IMR-90 (cell line): ENCODE data around the gene GMEB2. TPM values are rescaled to one million over a fixed set of nuclear protein-coding genes. Genes with fewer than 3 reads are reported as not detected.

ENCODE experiments used
- ATAC-seq: fragments of 200-7000 bp; cut with Tn5 transposase; 2 replicates; pipeline ENCODE4 v1.9.1; 2020; ENCODE audit warnings: low read depth, mild to moderate bottlenecking, moderate library complexity
- BruUV-seq: library from RNA; stranded (reverse); fragments of 400-500 nt; replicated peaks from 2 replicates; lab custom pipeline; 2021; lab: Mats Ljungman, UMichigan
- CTCF ChIA-PET: fragments of 300-600 bp; formaldehyde crosslinking; extraction: SDS; loops from one replicate; lab custom pipeline; 2021; ENCODE audit warnings: antibody characterized with exemption; lab: Yijun Ruan, JAX
- POLR2A ChIA-PET: fragments of 300-600 bp; sonication (Branson Sonifier 250); formaldehyde crosslinking; loops from one replicate; lab custom pipeline; 2022; ENCODE audit warnings: antibody characterized with exemption; ENCODE audit not compliant: unreplicated experiment; lab: Charles Lee
- DNase-seq: peaks from one replicate; pipeline ENCODE4 v3.0.0; 2013
- H2AFZ ChIP-seq: replicated peaks from 2 replicates; pipeline ENCODE3; 2013; ENCODE audit warnings: low read length, mild to moderate bottlenecking; ENCODE audit not compliant: poor library complexity
- H2AK5ac ChIP-seq: 2 replicates; pipeline ENCODE4 v1.6.1; 2013; ENCODE audit warnings: low read depth, low read length, inconsistent platforms
- H2AK9ac ChIP-seq: replicated peaks from 2 replicates; pipeline ENCODE3; 2013; ENCODE audit warnings: mild to moderate bottlenecking, low read depth, low read length, moderate library complexity; ENCODE audit not compliant: poor library complexity
- H2BK120ac ChIP-seq: 2 replicates; pipeline ENCODE4 v1.6.1; 2013; ENCODE audit warnings: low read depth, low read length, inconsistent platforms
- H2BK15ac ChIP-seq: 3 replicates; pipeline ENCODE4 v1.6.1; 2013; ENCODE audit warnings: low read depth, low read length, inconsistent platforms
- H2BK20ac ChIP-seq: 2 replicates; pipeline ENCODE4 v1.6.1; 2013; ENCODE audit warnings: low read depth, mild to moderate bottlenecking, inconsistent platforms, low read length, moderate library complexity
- H2BK5ac ChIP-seq: 2 replicates; pipeline ENCODE4 v1.6.1; 2013; ENCODE audit warnings: mild to moderate bottlenecking, low read depth, low read length, inconsistent platforms; ENCODE audit not compliant: poor library complexity, severe bottlenecking
- H3K14ac ChIP-seq: replicated peaks from 2 replicates; pipeline ENCODE4 v1.6.1; 2013; ENCODE audit warnings: low read depth, low read length, inconsistent platforms
- H3K18ac ChIP-seq: 2 replicates; pipeline ENCODE4 v1.6.1; 2013; ENCODE audit warnings: low read depth, low read length, control low read depth
- H3K23ac ChIP-seq: 2 replicates; pipeline ENCODE4 v1.6.1; 2013; ENCODE audit warnings: low read depth, low read length, inconsistent platforms
- H3K27ac ChIP-seq: 2 replicates; pipeline ENCODE4 v1.5.1; 2013; ENCODE audit warnings: mild to moderate bottlenecking, control low read depth, low read length; ENCODE audit not compliant: insufficient read depth
- H3K27me3 ChIP-seq: 2 replicates; pipeline ENCODE4 v1.6.1; 2013; ENCODE audit warnings: low read length; ENCODE audit not compliant: control insufficient read depth, insufficient read depth
- H3K36me3 ChIP-seq: 2 replicates; pipeline ENCODE4 v1.6.1; 2013; ENCODE audit warnings: low read length, mixed read lengths; ENCODE audit not compliant: control insufficient read depth, insufficient read depth
- H3K4ac ChIP-seq: 2 replicates; pipeline ENCODE4 v1.6.1; 2013; ENCODE audit warnings: low read depth, low read length, inconsistent platforms
- H3K4me1 ChIP-seq: 2 replicates; pipeline ENCODE4 v1.6.1; 2013; ENCODE audit warnings: low read length, mixed read lengths; ENCODE audit not compliant: control insufficient read depth, insufficient read depth
- H3K4me2 ChIP-seq: 2 replicates; pipeline ENCODE4 v1.6.1; 2013; ENCODE audit warnings: low read depth, mild to moderate bottlenecking, control low read depth, low read length, moderate library complexity
- H3K4me3 ChIP-seq: 2 replicates; pipeline ENCODE4 v1.5.1; 2013; ENCODE audit warnings: low read depth, mild to moderate bottlenecking, control low read depth, low read length, moderate library complexity; ENCODE audit not compliant: insufficient read depth
- H3K56ac ChIP-seq: 2 replicates; pipeline ENCODE4 v1.6.1; 2013; ENCODE audit warnings: low read length, inconsistent platforms; ENCODE audit not compliant: insufficient read depth; ENCODE audit errors: extremely low read depth
- H3K79me1 ChIP-seq, 2 experiments: 2 replicates each; pipeline ENCODE4 v1.6.1; 2013; ENCODE audit warnings: low read length in 2 of 2, inconsistent platforms in 1 of 2, low read depth in 1 of 2
- H3K9ac ChIP-seq: 2 replicates; pipeline ENCODE4 v1.6.1; 2013; ENCODE audit warnings: low read depth, low read length, control low read depth
- H3K9me1 ChIP-seq: 2 replicates; pipeline ENCODE4 v1.6.1; 2013; ENCODE audit warnings: low read length, inconsistent platforms; ENCODE audit not compliant: insufficient read depth
- H3K9me3 ChIP-seq: 2 replicates; pipeline ENCODE4 v1.6.1; 2013; ENCODE audit warnings: low read length; ENCODE audit not compliant: control insufficient read depth, insufficient read depth
- H4K20me1 ChIP-seq: 2 replicates; pipeline ENCODE4 v1.6.1; 2013; ENCODE audit warnings: low read length, inconsistent platforms; ENCODE audit not compliant: insufficient read depth
- H4K5ac ChIP-seq: 2 replicates; pipeline ENCODE4 v1.6.1; 2013; ENCODE audit warnings: mild to moderate bottlenecking, low read depth, low read length, control low read depth
- H4K8ac ChIP-seq, 2 experiments: 2 replicates each; pipeline ENCODE4 v1.6.1; 2013; ENCODE audit warnings: low read depth in 2 of 2, low read length in 2 of 2, control low read depth in 1 of 2, inconsistent platforms in 1 of 2
- H4K91ac ChIP-seq: 2 replicates; pipeline ENCODE4 v1.6.1; 2013; ENCODE audit warnings: low read depth, low read length, inconsistent platforms; ENCODE audit not compliant: insufficient read depth
- CEBPB ChIP-seq: IDR thresholded peaks from 2 replicates; pipeline ENCODE4 v1.6.1; 2012; ENCODE audit warnings: low read depth, low read length, improper control_type of control experiment
- FOS ChIP-seq: fragments of 150-350 bp; IDR thresholded peaks from 2 replicates; pipeline ENCODE4 v1.6.1; 2016; ENCODE audit warnings: low read depth, low read length
- MAFK ChIP-seq: IDR thresholded peaks from 2 replicates; pipeline ENCODE4 v1.6.1; 2012; ENCODE audit warnings: low read depth, low read length, improper control_type of control experiment
- RAD21 ChIP-seq: IDR thresholded peaks from 2 replicates; pipeline ENCODE4 v1.6.1; 2012; ENCODE audit warnings: low read length, improper control_type of control experiment
- RCOR1 ChIP-seq: IDR thresholded peaks from 2 replicates; pipeline ENCODE4 v1.6.1; 2012; ENCODE audit warnings: mild to moderate bottlenecking, low read length, improper control_type of control experiment; ENCODE audit not compliant: insufficient replicate concordance
- RFX5 ChIP-seq: IDR thresholded peaks from 2 replicates; pipeline ENCODE4 v1.8.0; 2012; ENCODE audit warnings: low read depth, mild to moderate bottlenecking, low read length, moderate library complexity
- SMC3 ChIP-seq: fragments of 150-350 bp; IDR thresholded peaks from 2 replicates; pipeline ENCODE4 v1.6.1; 2016; ENCODE audit warnings: low read depth, mild to moderate bottlenecking, antibody characterized with exemption, low read length, moderate library complexity
- WGBS, 2 experiments: methylation state at CpG; one replicate each; pipeline versions ENCODE4 v1.1.5 to v1.1.7; 2013; ENCODE audit warnings: missing lambda C conversion rate in 2 of 2; ENCODE audit not compliant: insufficient read length in 1 of 2; ENCODE audit errors: extremely low coverage in 2 of 2; 5-methylcytosine and 5-hydroxymethylcytosine counted together
- dilution Hi-C: fragments of 300-500 bp; cut with HindIII; formaldehyde crosslinking; loops from one replicate; pipeline ENCODE4 v1.14.3; 2018; ENCODE audit warnings: low sequenced_read_pairs; ENCODE audit not compliant: unreplicated experiment
- in situ Hi-C: fragments of 300-500 bp; cut with MboI; formaldehyde crosslinking; loops from 3 replicates; pipeline ENCODE4 v1.14.3; 2019; ENCODE audit warnings: low sequenced_read_pairs, inconsistent platforms, mixed read lengths
- intact Hi-C: fragments of 100-400 bp; cut with micrococcal nuclease; formaldehyde crosslinking; loops from 2 replicates; pipeline ENCODE4 v1.10.0; 2022
- polyA plus RNA-seq, 3 experiments: library from polyadenylated mRNA; depleted of rRNA; stranded (reverse); fragments of >200 nt; gene quantifications; 2 replicates each; pipeline ENCODE4 v1.2.3, GENCODE V29; 2012; ENCODE audit warnings: low replicate concordance in 1 of 3
- total RNA-seq: library from RNA; depleted of rRNA; stranded (reverse); fragments of >200 nt; gene quantifications from 2 replicates; pipeline ENCODE4 v1.2.3, GENCODE V29; 2012
- TF ChIP-seq, protein P1 (sequence below): fragments of 150-350 bp; IDR thresholded peaks from 2 replicates; pipeline ENCODE4 v1.6.1; 2017; ENCODE audit warnings: mild to moderate bottlenecking, antibody characterized with exemption, low read length, low read depth
- TF ChIP-seq, protein P2 (sequence below): fragments of 150-350 bp; IDR thresholded peaks from 2 replicates; pipeline ENCODE4 v1.6.1; 2016; ENCODE audit warnings: low read depth, mild to moderate bottlenecking, low read length, moderate library complexity, borderline replicate concordance
- TF ChIP-seq, protein P3 (sequence below): conservative IDR thresholded peaks from 2 replicates; pipeline ENCODE4 v1.5.1; 2012; ENCODE audit warnings: mild to moderate bottlenecking, low read depth, low read length, improper control_type of control experiment

GMEB2 gene
- total and polyA plus RNA-seq, 2 of the 4 experiments (the other 2 are of a cell fraction) = 5.0 to 10.0 TPM

DNA sequence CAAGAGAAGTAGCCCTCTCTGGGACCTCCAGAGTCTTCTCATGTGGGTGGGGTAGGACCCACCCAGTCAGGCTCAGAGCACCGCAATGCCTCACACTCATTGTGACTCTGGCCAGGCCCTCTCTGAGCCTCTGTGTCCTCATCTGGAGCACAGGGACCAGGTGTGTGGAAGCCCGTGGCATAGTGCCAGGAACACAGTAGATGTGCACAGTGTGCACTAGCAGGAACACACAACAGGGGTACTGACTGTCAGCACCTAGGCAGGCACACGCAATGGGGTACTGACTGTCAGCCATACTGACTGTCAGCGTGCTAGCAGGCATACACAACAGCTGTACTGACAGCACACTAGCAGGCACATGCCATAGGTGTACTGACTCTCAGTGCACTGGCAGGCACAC, 28.3 kb upstream of the GMEB2 start:
- ATAC-seq (no peak), DNase-seq (no peak)
- H3K9ac ChIP-seq = no peak overlapping the region
- H2BK20ac ChIP-seq = no peak overlapping the region
- no peak overlapping the region for H2BK5ac ChIP-seq
- H2AK9ac ChIP-seq = no peak overlapping the region
- ChIA-PET POLR2A (no interaction called here), CTCF (no interaction called here)
- no peak overlapping the region for H2BK120ac ChIP-seq
- no peaks in the 10 kb centered on the region for H3K27me3 ChIP-seq
- H2BK15ac ChIP-seq = no peak overlapping the region
- H2AFZ ChIP-seq = no peak overlapping the region
- intact Hi-C loops = loop anchor here (10.0 kb wide), 1 partner anchor 120 kb away; the partner anchor contains the start of gene PTK6
- no peak overlapping the region for H4K91ac ChIP-seq
- WGBS, 2 experiments = 85% methylated on average over 2 of the region's 4 CpGs; no CpG with 5 or more reads in 1 of the 2 experiments
- no peak overlapping the region for H3K56ac ChIP-seq
- no peak overlapping the region for H3K4me3 ChIP-seq
- no peak overlapping the region for H3K14ac ChIP-seq
- no peak overlapping the region for H3K18ac ChIP-seq
- 0 out of 2 replicates have a peak, but pooled peaks cover 12% of the 10 kb centered on the region for H3K9me1 ChIP-seq
- H4K5ac ChIP-seq = no peak overlapping the region
- peaks cover 10 to 30% of the 10 kb centered on the region in 2 experiments; a peak in 3 of 4 replicates for H3K79me1 ChIP-seq
- H3K23ac ChIP-seq = no peak overlapping the region; the same call in 1 of the 2 replicates
- H3K9me3 ChIP-seq = no peaks in the 10 kb centered on the region
- H4K8ac ChIP-seq = no peak overlapping the region
- H3K27ac ChIP-seq = no peak overlapping the region
- in situ Hi-C loops = no loop called here
- H3K4ac ChIP-seq = 0 out of 2 replicates have a peak overlapping the region, but pooled peaks have one; percentile 12
- H4K20me1 ChIP-seq = peaks cover 14% of the 10 kb centered on the region
- TF ChIP-seq, protein P1, sequence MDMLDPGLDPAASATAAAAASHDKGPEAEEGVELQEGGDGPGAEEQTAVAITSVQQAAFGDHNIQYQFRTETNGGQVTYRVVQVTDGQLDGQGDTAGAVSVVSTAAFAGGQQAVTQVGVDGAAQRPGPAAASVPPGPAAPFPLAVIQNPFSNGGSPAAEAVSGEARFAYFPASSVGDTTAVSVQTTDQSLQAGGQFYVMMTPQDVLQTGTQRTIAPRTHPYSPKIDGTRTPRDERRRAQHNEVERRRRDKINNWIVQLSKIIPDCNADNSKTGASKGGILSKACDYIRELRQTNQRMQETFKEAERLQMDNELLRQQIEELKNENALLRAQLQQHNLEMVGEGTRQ = no peak
- TF ChIP-seq RCOR1 (no peak), RAD21 (no peak), MAFK (no peak), SMC3 (no peak), CEBPB (no peak), RFX5 (no peak), FOS (no peak)
- TF ChIP-seq, protein P2, sequence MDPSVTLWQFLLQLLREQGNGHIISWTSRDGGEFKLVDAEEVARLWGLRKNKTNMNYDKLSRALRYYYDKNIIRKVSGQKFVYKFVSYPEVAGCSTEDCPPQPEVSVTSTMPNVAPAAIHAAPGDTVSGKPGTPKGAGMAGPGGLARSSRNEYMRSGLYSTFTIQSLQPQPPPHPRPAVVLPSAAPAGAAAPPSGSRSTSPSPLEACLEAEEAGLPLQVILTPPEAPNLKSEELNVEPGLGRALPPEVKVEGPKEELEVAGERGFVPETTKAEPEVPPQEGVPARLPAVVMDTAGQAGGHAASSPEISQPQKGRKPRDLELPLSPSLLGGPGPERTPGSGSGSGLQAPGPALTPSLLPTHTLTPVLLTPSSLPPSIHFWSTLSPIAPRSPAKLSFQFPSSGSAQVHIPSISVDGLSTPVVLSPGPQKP = no peak
- TF ChIP-seq, protein P3, sequence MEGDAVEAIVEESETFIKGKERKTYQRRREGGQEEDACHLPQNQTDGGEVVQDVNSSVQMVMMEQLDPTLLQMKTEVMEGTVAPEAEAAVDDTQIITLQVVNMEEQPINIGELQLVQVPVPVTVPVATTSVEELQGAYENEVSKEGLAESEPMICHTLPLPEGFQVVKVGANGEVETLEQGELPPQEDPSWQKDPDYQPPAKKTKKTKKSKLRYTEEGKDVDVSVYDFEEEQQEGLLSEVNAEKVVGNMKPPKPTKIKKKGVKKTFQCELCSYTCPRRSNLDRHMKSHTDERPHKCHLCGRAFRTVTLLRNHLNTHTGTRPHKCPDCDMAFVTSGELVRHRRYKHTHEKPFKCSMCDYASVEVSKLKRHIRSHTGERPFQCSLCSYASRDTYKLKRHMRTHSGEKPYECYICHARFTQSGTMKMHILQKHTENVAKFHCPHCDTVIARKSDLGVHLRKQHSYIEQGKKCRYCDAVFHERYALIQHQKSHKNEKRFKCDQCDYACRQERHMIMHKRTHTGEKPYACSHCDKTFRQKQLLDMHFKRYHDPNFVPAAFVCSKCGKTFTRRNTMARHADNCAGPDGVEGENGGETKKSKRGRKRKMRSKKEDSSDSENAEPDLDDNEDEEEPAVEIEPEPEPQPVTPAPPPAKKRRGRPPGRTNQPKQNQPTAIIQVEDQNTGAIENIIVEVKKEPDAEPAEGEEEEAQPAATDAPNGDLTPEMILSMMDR = no peak
- H3K4me1 ChIP-seq = peaks cover 17% of the 10 kb centered on the region
- H3K36me3 ChIP-seq = no peaks in the 10 kb centered on the region
- dilution Hi-C loops = no loop called here
- BruUV-seq = no TSS peak
- no peak overlapping the region for H3K4me2 ChIP-seq
- H2AK5ac ChIP-seq = 0 out of 2 replicates have a peak overlapping the region, but pooled peaks have one; percentile 24
